Nephron progenitor cell (in vitro differentiated cells): ENCODE measurements around the gene OR4E1.

Source experiments
- DNase-seq: peaks from one replicate; pipeline ENCODE4 v3.0.0; 2021
- H3K27ac Mint-ChIP-seq: 2 replicates; pipeline ENCODE4 v1.8.0; 2021; ENCODE audit warnings: mild to moderate bottlenecking, moderate library complexity, mixed read lengths
- H3K27me3 Mint-ChIP-seq: 2 replicates; pipeline ENCODE4 v1.8.0; 2021; ENCODE audit warnings: mild to moderate bottlenecking, low read depth, mixed read lengths; ENCODE audit not compliant: poor library complexity
- H3K36me3 Mint-ChIP-seq: 2 replicates; pipeline ENCODE4 v1.8.0; 2021; ENCODE audit warnings: low read depth, mixed read lengths
- H3K4me1 Mint-ChIP-seq: 2 replicates; pipeline ENCODE4 v1.8.0; 2021; ENCODE audit warnings: mixed read lengths
- H3K4me3 Mint-ChIP-seq: 2 replicates; pipeline ENCODE4 v1.8.0; 2021; ENCODE audit warnings: mild to moderate bottlenecking, moderate library complexity, mixed read lengths
- H3K9me3 Mint-ChIP-seq: 2 replicates; pipeline ENCODE4 v1.8.0; 2021; ENCODE audit warnings: mild to moderate bottlenecking, moderate library complexity, mixed read lengths
- TF ChIP-seq, protein P1 (sequence below): fragments of 200-600 bp; sonication (generic); IDR thresholded peaks from 2 replicates; pipeline ENCODE4 v1.5.0; 2021; ENCODE audit warnings: antibody characterized with exemption

OR4E1 gene

DNA sequence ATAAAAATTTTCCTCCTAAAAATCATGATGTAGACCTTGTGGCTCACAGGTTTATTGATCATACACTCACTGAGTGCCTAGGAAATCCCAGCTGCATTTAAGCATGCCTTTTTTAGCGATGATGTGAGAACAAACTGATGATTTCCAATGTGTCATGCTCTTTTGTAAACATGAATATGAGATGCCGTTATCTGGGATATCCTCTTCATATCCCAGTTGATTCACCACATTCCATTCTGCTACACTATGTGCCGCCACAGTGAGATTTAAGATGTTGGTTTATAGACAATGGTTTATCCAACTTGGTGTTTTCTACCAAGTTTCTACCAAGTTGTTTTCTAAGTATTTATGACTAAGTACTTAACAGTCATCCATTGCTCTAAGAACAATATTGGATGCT is 5.2 kb downstream of the OR4E1 start:
- H3K27me3 Mint-ChIP-seq, result peaks cover 9% of the 10 kb centered on the region
- no peak overlapping the region for H3K4me3 Mint-ChIP-seq
- no peaks in the 10 kb centered on the region for H3K36me3 Mint-ChIP-seq
- H3K27ac Mint-ChIP-seq, result no peak overlapping the region
- peaks cover 4% of the 10 kb centered on the region for H3K9me3 Mint-ChIP-seq
- H3K4me1 Mint-ChIP-seq, result no peaks in the 10 kb centered on the region
- no peak for DNase-seq
- TF ChIP-seq, protein P1, sequence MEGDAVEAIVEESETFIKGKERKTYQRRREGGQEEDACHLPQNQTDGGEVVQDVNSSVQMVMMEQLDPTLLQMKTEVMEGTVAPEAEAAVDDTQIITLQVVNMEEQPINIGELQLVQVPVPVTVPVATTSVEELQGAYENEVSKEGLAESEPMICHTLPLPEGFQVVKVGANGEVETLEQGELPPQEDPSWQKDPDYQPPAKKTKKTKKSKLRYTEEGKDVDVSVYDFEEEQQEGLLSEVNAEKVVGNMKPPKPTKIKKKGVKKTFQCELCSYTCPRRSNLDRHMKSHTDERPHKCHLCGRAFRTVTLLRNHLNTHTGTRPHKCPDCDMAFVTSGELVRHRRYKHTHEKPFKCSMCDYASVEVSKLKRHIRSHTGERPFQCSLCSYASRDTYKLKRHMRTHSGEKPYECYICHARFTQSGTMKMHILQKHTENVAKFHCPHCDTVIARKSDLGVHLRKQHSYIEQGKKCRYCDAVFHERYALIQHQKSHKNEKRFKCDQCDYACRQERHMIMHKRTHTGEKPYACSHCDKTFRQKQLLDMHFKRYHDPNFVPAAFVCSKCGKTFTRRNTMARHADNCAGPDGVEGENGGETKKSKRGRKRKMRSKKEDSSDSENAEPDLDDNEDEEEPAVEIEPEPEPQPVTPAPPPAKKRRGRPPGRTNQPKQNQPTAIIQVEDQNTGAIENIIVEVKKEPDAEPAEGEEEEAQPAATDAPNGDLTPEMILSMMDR, result no peak

DNA sequence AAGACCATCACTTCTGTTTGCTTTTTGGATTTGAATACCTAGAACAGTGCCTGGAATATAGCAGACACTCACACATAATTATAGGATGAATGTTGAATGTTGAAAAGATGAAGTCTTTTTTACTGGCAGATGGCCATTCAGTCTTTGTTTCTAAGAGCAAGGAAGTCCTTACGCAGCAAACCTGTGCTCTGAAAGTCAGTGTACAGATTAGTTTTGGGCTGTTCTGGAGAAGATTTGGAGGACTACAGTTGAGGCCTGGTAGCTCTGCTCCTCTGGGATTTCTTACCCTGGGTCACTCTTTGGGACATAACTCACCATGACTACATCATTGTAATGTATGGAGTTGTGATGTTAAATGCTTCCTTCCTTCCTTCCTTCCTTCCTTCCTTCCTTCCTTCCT is 16.6 kb downstream of the OR4E1 start:
- no peak for DNase-seq
- peaks cover 19% of the 10 kb centered on the region for H3K27me3 Mint-ChIP-seq
- H3K27ac Mint-ChIP-seq, result no peak overlapping the region
- H3K9me3 Mint-ChIP-seq, result no peaks in the 10 kb centered on the region
- no peak overlapping the region for H3K4me3 Mint-ChIP-seq
- H3K36me3 Mint-ChIP-seq, result no peaks in the 10 kb centered on the region
- TF ChIP-seq, protein P1, result no peak
- no peaks in the 10 kb centered on the region for H3K4me1 Mint-ChIP-seq

DNA sequence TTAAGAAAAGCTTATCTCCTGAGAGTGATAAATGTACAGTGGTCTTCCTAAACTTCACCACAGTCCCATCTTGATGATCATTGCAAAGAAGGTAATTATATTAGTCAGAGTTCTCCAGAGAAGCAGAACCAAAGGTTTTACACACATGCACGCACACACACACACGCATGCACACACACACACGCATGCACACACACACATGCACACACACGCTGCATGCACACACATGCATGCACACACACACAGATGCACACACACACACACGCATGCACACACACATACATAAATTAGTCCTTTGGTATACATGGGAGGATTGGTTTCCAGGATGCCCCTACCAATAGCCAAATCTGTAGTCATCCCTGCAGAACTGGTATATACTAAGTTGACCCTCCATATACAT is 19.4 kb downstream of the OR4E1 start:
- H3K4me1 Mint-ChIP-seq, result no peaks in the 10 kb centered on the region
- H3K36me3 Mint-ChIP-seq, result no peaks in the 10 kb centered on the region
- H3K27me3 Mint-ChIP-seq, result peaks cover 18% of the 10 kb centered on the region
- H3K9me3 Mint-ChIP-seq, result no peaks in the 10 kb centered on the region
- no peak for DNase-seq
- no peak overlapping the region for H3K27ac Mint-ChIP-seq
- TF ChIP-seq, protein P1, result no peak
- H3K4me3 Mint-ChIP-seq, result no peak overlapping the region

DNA sequence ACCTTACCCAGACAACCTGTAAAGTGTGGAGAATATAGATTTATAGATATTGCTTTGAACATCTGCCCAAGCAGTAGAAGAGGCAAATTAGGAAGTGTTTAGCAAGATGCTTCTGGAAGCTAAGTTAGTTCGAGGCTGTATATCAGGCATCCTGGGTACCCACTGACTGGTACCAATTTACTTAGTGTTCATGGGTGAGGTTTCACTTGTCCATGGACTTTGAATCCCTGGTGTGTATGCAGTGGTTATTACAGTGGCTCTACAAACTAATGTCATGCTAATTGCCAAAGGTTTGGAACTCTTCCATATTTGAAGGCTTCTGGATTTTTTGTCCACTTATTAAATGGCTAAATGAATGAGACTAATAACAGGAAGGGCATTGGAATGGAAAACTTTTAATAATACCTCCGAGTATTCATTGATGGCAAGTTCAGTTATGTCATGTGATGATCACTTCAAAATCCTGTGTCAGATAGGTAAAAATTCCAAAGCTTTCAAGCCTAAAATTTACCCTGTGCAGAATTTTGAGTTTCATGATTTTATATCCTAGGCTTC is 20.2 kb downstream of the OR4E1 start, which contains the start of gene OR4E2:
Gene OR4E2, plus strand, starts transcription at position 505 of the 555 bp plus-strand sequence. CDS start 11,248 bp downstream, outside the sequence.
- TF ChIP-seq, protein P1, result no peak
- Mint-ChIP-seq H3K4me3 (no peak within 1 kb of the TSS), H3K27me3 (peaks cover 18% of the 10 kb centered on the region), H3K9me3 (no peaks in the 10 kb centered on the region), H3K4me1 (no peaks in the 10 kb centered on the region), H3K27ac (no peak within 1 kb of the TSS), H3K36me3 (no peaks in the 10 kb centered on the region)
- DNase-seq, result no peak

DNA sequence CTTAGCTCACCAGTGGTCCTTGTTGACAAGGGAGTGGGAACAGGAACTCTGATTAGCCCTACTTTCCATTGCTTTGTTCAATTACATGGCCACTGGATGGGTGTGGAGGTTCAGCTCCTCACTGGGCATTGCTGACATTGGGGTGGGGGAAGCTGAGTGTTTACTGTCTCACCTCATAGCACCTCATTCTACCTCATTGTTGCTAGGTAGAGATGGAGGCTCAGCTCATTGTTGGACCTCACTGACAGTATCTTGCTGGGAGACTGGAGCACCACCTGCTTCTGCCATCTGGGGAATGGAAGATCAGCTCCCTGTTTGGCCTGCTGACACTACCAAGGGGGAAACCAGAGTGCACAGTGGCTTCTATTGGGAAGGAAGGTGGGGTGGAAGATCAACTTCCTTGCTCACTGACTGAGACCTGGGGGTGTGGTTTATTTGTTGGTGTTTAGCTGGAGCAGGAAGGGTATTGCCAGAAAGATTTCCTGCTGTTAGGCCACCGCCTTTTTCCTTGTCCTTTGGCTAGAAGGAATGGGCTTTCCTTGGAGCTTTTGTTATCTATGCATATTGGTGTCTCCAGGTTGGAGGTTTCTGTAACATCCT is 21.3 kb downstream of the OR4E1 start:
- H3K4me1 Mint-ChIP-seq, result no peaks in the 10 kb centered on the region
- no peaks in the 10 kb centered on the region for H3K36me3 Mint-ChIP-seq
- no peak for DNase-seq
- TF ChIP-seq, protein P1, result no peak
- H3K9me3 Mint-ChIP-seq, result no peaks in the 10 kb centered on the region
- H3K27ac Mint-ChIP-seq, result no peak overlapping the region
- no peak overlapping the region for H3K4me3 Mint-ChIP-seq
- peaks cover 16% of the 10 kb centered on the region for H3K27me3 Mint-ChIP-seq

DNA sequence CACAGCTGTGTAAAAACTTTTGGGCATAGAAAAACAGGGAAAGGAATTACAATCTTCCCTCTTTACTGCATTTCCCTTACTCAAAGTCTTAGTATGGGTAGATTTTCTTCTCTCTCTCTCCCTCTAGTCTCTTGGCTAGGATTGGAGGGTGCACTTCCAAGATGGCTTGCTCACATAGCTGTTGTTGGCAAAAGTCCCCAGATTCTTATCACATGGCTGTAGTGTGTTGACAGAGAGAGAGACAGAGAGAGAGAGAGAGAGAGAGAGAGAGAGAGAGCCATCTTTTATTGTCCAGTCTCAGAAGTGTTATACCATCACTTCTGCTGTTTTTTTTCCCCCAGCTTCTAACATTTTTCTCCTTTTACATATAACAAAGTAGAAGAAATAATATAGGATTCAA is 26.2 kb downstream of the OR4E1 start:
- no peak overlapping the region for H3K4me3 Mint-ChIP-seq
- no peak for DNase-seq
- H3K27me3 Mint-ChIP-seq, result peaks cover 6% of the 10 kb centered on the region
- TF ChIP-seq, protein P1, result no peak
- no peaks in the 10 kb centered on the region for H3K9me3 Mint-ChIP-seq
- no peak overlapping the region for H3K27ac Mint-ChIP-seq
- no peaks in the 10 kb centered on the region for H3K36me3 Mint-ChIP-seq
- no peaks in the 10 kb centered on the region for H3K4me1 Mint-ChIP-seq
